Measurements from ENCODE around the gene ASTN2. TPM values are rescaled to one million over a fixed set of nuclear protein-coding genes. Genes with fewer than 3 reads are reported as not detected.

Gene ASTN2
- total and polyA plus RNA-seq, 2 donors (not counting 3 experiments of a cell fraction or from before 2014, with no cell fraction given) = 1.0 to 1.9 TPM

- CTCF ChIA-PET = no interaction called here
- Histone ChIP-seq H3K4me3 (replicated peaks in 1 of 3; ENCODE audit: insufficient read depth in 1 of 3, low read depth in 1 of 3, low read length in 3 of 3) (no peak overlapping the region), H3K36me3 (ENCODE audit: control insufficient read depth in 2 of 2, extremely low read depth in 1 of 2, insufficient read depth in 2 of 2, low read length in 2 of 2) (no peaks in the 10 kb centered on the region), H3K9ac (replicated peaks; ENCODE audit: extremely low read depth, insufficient read depth, low read length) (no peak overlapping the region), H3K4me1 (ENCODE audit: control insufficient read depth, extremely low read depth, insufficient read depth, low read length) (no peaks in the 10 kb centered on the region), H3K27me3 (ENCODE audit: control insufficient read depth in 2 of 2, insufficient read depth in 2 of 2, low read length in 2 of 2) (no peaks in the 10 kb centered on the region), H3K4me2 (ENCODE audit: insufficient read depth, low read length) (no peak overlapping the region), H3K9me3 (replicated peaks; ENCODE audit: control insufficient read depth, insufficient read depth, low read length) (peaks cover 2% of the 10 kb centered on the region), H2AFZ (ENCODE audit: low read depth, low read length) (no peak overlapping the region), H3K79me2 (ENCODE audit: control insufficient read depth, insufficient read depth, low read length) (no peaks in the 10 kb centered on the region), H4K20me1 (replicated peaks; ENCODE audit: control insufficient read depth, extremely low read depth, insufficient read depth, low read length) (no peaks in the 10 kb centered on the region), H3K9me1 (replicated peaks; ENCODE audit: control insufficient read depth, extremely low read depth, insufficient read depth, low read length) (no peaks in the 10 kb centered on the region), H3K27ac (ENCODE audit: insufficient read depth, low read depth, low read length) (no peak overlapping the region)
- no peak for FAIRE-seq
- BruUV-seq (replicated peaks) = no TSS peak
- intact Hi-C loops (cut with micrococcal nuclease) = no loop called here
- no peak for DNase-seq (ENCODE audit: low read depth, low spot score)
- POLR2A ChIA-PET = no interaction called here
- dilution Hi-C loops (cut with MboI; ENCODE audit: extremely low pct_ligation_motif_present, low sequenced_read_pairs) = no loop called here
- no peak for TF ChIP-seq GATA2 (IDR thresholded peaks at IDR 0.05; ENCODE audit: insufficient read depth, insufficient read length, low read depth, low read length)
Measured at GRCh38 chr9:117325831-117326230, 89.0 kb downstream of the ASTN2 start.

GRCh38 chr9:117325110-117325731 lies 89.6 kb downstream of the ASTN2 start:
- POLR2A ChIA-PET = no interaction called here
- dilution Hi-C loops (cut with MboI; ENCODE audit: extremely low pct_ligation_motif_present, low sequenced_read_pairs) (no loop called here), intact Hi-C loops (cut with micrococcal nuclease) (no loop called here)
- peaks cover 2% of the 10 kb centered on the region for H3K9me3 ChIP-seq (replicated peaks; ENCODE audit: control insufficient read depth, insufficient read depth, low read length)
- no peak overlapping the region for H3K4me3 ChIP-seq (replicated peaks in 1 of 3; ENCODE audit: insufficient read depth in 1 of 3, low read depth in 1 of 3, low read length in 3 of 3)
- no peak overlapping the region for H3K27ac ChIP-seq (ENCODE audit: insufficient read depth, low read depth, low read length)
- H3K79me2 ChIP-seq (ENCODE audit: control insufficient read depth, insufficient read depth, low read length) = no peaks in the 10 kb centered on the region
- no peak overlapping the region for H3K9ac ChIP-seq (replicated peaks; ENCODE audit: extremely low read depth, insufficient read depth, low read length)
- DNase-seq (ENCODE audit: low read depth, low spot score) (no peak), FAIRE-seq (no peak)
- TF ChIP-seq MAX (IDR thresholded peaks at IDR 0.05; ENCODE audit: insufficient read depth, insufficient read length) (no peak), CTCF (IDR thresholded peaks at IDR 0.05; ENCODE audit: extremely low read depth in 1 of 2, insufficient read depth in 1 of 2, low read depth in 1 of 2, low read length in 2 of 2) (no peak), JUN (IDR thresholded peaks at IDR 0.05; ENCODE audit: borderline replicate concordance, insufficient read depth, insufficient read length, low read depth) (no peak), EZH2 (IDR thresholded peaks at IDR 0.05; ENCODE audit: borderline replicate concordance, low read depth, low read length, severe bottlenecking) (no peak), GATA2 (IDR thresholded peaks at IDR 0.05; ENCODE audit: insufficient read depth, insufficient read length, low read depth, low read length) (no peak), MYC (IDR thresholded peaks at IDR 0.05; ENCODE audit: low read depth, low read length) (no peak), POLR2AphosphoS5 (IDR thresholded peaks at IDR 0.05; ENCODE audit: insufficient read depth, low read depth, low read length) (no peak), POLR2A (IDR thresholded peaks at IDR 0.05; ENCODE audit: low read depth, low read length) (no peak), FOS (IDR thresholded peaks at IDR 0.05; ENCODE audit: borderline replicate concordance, insufficient read depth, low read length) (no peak)
- H2AFZ ChIP-seq (ENCODE audit: low read depth, low read length) = no peak overlapping the region
- no peaks in the 10 kb centered on the region for H3K9me1 ChIP-seq (replicated peaks; ENCODE audit: control insufficient read depth, extremely low read depth, insufficient read depth, low read length)
- no TSS peak for BruUV-seq (replicated peaks)
- H4K20me1 ChIP-seq (replicated peaks; ENCODE audit: control insufficient read depth, extremely low read depth, insufficient read depth, low read length) = no peaks in the 10 kb centered on the region
- CTCF ChIA-PET = no interaction called here
- no peaks in the 10 kb centered on the region for H3K27me3 ChIP-seq (ENCODE audit: control insufficient read depth in 2 of 2, insufficient read depth in 2 of 2, low read length in 2 of 2)
- H3K36me3 ChIP-seq (ENCODE audit: control insufficient read depth in 2 of 2, extremely low read depth in 1 of 2, insufficient read depth in 2 of 2, low read length in 2 of 2) = no peaks in the 10 kb centered on the region
- H3K4me2 ChIP-seq (ENCODE audit: insufficient read depth, low read length) = no peak overlapping the region
- H3K4me1 ChIP-seq (ENCODE audit: control insufficient read depth, extremely low read depth, insufficient read depth, low read length) = no peaks in the 10 kb centered on the region

Data from endothelial cell of umbilical vein (primary cell).